HUES6 (cell line): ENCODE data around the gene C1orf105.

Experiments used
- H3K27ac ChIP-seq: 2 replicates; pipeline ENCODE4 v1.7.0; 2013; ENCODE audit warnings: low read depth, mild to moderate bottlenecking, low read length, inconsistent platforms
- H3K27me3 ChIP-seq: 2 replicates; pipeline ENCODE4 v1.6.1; 2013; ENCODE audit warnings: low read length; ENCODE audit not compliant: control insufficient read depth, insufficient read depth
- H3K36me3 ChIP-seq: 2 replicates; pipeline ENCODE4 v1.6.1; 2013; ENCODE audit warnings: low read length; ENCODE audit not compliant: control insufficient read depth, insufficient read depth
- H3K4me1 ChIP-seq: 2 replicates; pipeline ENCODE4 v1.6.1; 2013; ENCODE audit warnings: low read length; ENCODE audit not compliant: control insufficient read depth, insufficient read depth
- H3K4me3 ChIP-seq: 2 replicates; pipeline ENCODE4 v1.5.1; 2013; ENCODE audit warnings: low read depth, low read length
- H3K9ac ChIP-seq: one replicate; pipeline ENCODE4 v1.6.1; 2013; ENCODE audit warnings: mild to moderate bottlenecking, low read length
- H3K9me3 ChIP-seq: 2 replicates; pipeline ENCODE4 v1.6.1; 2013; ENCODE audit warnings: low read depth, low read length; ENCODE audit not compliant: control insufficient read depth, insufficient read depth

Gene C1orf105

DNA sequence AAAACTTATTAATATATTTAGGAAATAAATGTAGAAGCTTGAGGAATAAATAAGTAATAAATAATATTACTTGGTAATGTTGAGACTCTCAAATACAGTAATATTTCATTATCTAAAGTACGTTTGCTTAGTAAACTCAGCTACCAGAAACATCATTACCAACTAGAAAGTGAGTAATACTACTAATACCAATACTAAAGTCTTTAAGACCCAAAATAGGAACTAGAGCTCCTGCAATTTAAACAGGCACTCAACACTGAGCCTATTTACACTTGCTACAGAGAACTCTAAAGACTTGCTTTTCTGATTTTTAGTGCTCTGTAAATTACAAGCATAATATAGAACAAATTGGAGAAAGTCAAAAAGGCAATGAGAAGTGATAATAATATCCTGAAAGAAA is 13.5 kb upstream of the C1orf105 start:
- H3K4me1 ChIP-seq, result no peaks in the 10 kb centered on the region
- no peaks in the 10 kb centered on the region for H3K9me3 ChIP-seq
- no peak overlapping the region for H3K27ac ChIP-seq
- H3K27me3 ChIP-seq, result no peaks in the 10 kb centered on the region
- H3K4me3 ChIP-seq, result no peak overlapping the region
- no peaks in the 10 kb centered on the region for H3K36me3 ChIP-seq
- no peak overlapping the region for H3K9ac ChIP-seq

DNA sequence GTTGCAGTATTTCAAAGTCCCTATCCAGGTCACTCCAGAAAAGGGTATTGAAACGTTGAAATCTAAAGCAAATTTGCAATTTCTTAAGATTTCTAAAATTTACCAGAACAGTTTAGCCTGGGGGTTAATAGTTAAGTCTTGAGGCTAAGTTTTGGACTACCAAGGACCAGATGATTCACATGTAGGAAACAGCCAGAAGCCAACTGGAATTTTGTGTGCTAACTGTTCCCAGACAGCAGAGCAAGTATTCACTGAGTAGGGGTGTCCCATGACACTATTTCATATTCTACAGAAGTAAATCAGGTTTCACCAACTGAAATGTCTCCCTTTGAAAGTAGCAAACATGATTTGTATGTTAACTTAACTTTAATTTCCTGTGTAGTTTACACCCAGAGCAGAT is 11.5 kb upstream of the C1orf105 start:
- Histone ChIP-seq H3K9ac (no peak overlapping the region), H3K36me3 (no peaks in the 10 kb centered on the region), H3K4me1 (no peaks in the 10 kb centered on the region), H3K4me3 (no peak overlapping the region), H3K27ac (no peak overlapping the region), H3K27me3 (no peaks in the 10 kb centered on the region), H3K9me3 (no peaks in the 10 kb centered on the region)

DNA sequence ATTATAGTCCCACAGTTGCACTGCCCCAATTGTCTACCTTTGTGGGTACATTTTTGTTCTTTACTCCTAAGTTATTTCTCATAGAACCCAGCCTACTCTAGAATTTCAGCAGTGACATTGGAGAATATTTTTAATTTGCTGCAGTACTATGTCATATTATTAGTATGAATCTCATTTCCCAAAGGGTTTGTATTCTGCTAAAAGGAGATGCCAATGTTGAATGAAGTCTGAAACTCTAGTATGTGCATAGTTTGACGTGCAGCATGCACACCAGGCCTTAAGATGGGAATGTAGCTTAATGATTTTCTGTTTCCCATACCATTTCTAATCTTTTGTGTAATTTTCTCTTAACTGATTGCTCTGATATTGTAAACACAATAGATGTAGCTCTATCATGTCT is 10.5 kb upstream of the C1orf105 start:
- Histone ChIP-seq H3K36me3 (no peaks in the 10 kb centered on the region), H3K27me3 (no peaks in the 10 kb centered on the region), H3K4me1 (no peaks in the 10 kb centered on the region), H3K4me3 (no peak overlapping the region), H3K27ac (no peak overlapping the region), H3K9me3 (no peaks in the 10 kb centered on the region), H3K9ac (no peak overlapping the region)

DNA sequence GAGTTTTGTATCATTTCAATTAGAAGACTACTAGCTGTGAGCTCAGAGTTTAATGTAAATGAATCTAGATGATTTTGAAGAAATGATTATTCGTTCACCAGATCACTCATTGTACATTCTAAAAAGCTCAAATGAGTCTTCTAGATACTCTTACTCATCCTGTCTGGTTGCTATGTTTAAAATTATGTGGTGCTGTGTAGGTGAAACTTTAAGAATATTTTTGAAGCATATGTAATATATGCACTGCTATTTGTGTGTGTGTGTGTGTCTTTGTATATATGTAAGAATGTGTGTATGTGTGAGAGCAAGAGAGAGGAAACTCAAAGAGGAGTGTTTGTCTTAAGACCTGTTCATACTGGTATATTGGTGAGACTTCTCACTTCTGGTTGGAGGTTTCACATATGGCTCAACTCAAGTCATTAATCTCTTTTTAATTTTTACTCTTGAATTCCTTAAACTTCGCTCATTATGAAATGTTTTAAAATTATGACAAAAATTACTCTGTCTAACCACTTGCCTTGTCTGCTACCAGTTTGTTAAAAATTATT is 8.6 kb upstream of the C1orf105 start:
- Histone ChIP-seq H3K36me3 (no peaks in the 10 kb centered on the region), H3K27ac (no peak overlapping the region), H3K4me3 (no peak overlapping the region), H3K27me3 (no peaks in the 10 kb centered on the region), H3K4me1 (no peaks in the 10 kb centered on the region), H3K9me3 (no peaks in the 10 kb centered on the region), H3K9ac (no peak overlapping the region)

DNA sequence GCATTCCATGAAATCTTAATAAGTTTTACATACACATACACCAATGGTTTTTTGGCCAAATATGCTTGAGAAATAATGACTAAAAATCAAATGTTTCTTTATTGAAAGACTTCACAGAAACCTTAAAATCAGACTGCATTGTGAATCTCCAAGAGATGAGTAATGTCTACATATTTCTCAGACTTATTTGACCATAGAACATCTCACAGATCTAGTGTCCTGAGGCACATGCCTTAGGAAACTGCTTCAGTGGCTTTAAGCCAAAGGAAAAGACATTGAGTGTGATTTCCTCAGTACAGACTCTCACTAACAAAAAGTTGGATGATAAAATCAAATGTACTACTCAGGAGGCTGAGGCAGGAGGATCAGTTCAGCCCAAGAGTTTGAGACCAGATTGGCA is 6.2 kb upstream of the C1orf105 start:
- Histone ChIP-seq H3K4me1 (peaks cover 10% of the 10 kb centered on the region), H3K9ac (no peak overlapping the region), H3K9me3 (no peaks in the 10 kb centered on the region), H3K4me3 (no peak overlapping the region), H3K27ac (no peak overlapping the region), H3K36me3 (no peaks in the 10 kb centered on the region), H3K27me3 (no peaks in the 10 kb centered on the region)

DNA sequence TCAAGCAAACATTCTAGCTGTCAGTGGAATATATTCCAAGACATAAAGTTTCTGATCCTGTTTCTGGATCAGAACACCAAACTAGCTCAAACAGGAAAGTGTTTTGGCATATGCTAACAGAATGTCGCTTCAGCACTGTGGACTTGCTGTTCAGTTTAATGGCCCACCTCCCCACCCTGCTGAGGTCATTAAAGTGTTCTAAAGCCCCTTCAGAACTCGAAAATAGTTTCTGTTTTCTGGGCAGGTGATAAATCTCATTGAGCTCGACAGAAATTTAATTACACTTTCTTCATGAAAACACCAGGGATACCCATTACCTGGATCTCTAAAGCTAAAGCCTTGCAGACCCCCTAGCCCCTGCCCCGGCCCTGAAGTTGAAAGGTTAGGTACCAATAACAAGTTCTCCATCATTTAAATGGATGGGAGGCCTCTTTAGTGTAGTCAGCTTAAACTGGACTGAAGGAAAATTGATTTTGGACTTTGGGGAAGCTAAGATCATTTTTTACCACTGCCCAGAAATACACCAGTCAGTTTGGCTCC is 3.9 kb upstream of the C1orf105 start:
- H3K36me3 ChIP-seq, result no peaks in the 10 kb centered on the region
- H3K4me3 ChIP-seq, result no peak overlapping the region
- no peak overlapping the region for H3K27ac ChIP-seq
- peaks cover 10% of the 10 kb centered on the region for H3K4me1 ChIP-seq
- no peaks in the 10 kb centered on the region for H3K9me3 ChIP-seq
- no peak overlapping the region for H3K9ac ChIP-seq
- H3K27me3 ChIP-seq, result no peaks in the 10 kb centered on the region

DNA sequence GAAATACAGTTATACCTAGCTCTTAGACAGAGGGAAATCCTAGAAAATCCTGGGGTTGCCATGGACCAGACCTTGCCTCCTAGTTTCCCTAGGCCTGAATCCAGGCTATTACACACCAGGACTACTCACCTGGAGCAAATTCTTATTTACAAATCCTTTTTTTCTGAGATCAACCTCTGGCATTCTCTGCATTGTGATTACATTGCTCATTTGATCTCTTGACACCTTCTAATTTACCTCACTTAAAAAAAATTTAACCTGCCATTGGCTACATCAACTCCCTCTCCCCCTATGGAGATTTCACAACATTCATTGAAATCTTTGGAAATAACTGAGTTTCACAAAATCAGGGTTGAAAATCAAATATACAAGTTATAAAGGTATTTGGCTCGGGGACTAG is 2.9 kb upstream of the C1orf105 start:
- peaks cover 16% of the 10 kb centered on the region for H3K4me1 ChIP-seq
- peak overlapping the region; percentile 56 for H3K27ac ChIP-seq
- no peaks in the 10 kb centered on the region for H3K9me3 ChIP-seq
- no peak overlapping the region for H3K9ac ChIP-seq
- no peak overlapping the region for H3K4me3 ChIP-seq
- H3K27me3 ChIP-seq, result no peaks in the 10 kb centered on the region
- no peaks in the 10 kb centered on the region for H3K36me3 ChIP-seq

DNA sequence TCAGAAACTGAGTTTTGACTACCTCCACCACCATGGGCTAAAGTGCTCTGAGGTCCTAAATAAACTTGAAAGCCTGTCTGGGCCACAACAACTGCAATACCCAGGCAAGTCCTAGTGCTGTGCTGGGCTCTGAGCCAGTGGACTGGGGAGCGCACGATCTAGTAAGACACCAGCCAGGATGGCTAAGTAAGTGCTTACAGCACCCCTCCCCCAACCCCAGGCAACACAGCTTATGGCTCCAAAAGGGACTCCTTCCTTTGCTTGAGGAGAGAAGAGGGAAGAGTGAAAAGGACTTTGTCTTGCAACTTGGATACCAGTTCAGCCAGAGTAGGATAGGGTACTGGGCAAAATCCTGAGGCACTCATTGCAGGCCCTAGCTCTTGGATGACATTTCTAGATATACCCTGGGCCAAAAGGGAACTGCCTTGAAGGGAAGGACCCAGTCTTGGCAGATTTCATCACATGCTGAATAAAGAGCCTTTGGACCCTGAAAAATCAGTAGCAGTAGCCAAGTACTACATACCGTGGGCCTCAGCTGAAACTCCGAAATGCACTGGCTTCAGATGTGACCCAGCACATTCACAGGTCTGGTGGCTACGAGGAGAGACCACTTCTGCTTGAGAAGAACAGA is 1.6 kb downstream of the C1orf105 start:
- Histone ChIP-seq H3K9me3 (no peaks in the 10 kb centered on the region), H3K36me3 (no peaks in the 10 kb centered on the region), H3K27ac (no peak overlapping the region), H3K4me3 (no peak overlapping the region), H3K9ac (no peak overlapping the region), H3K27me3 (no peaks in the 10 kb centered on the region), H3K4me1 (peaks cover 21% of the 10 kb centered on the region)

DNA sequence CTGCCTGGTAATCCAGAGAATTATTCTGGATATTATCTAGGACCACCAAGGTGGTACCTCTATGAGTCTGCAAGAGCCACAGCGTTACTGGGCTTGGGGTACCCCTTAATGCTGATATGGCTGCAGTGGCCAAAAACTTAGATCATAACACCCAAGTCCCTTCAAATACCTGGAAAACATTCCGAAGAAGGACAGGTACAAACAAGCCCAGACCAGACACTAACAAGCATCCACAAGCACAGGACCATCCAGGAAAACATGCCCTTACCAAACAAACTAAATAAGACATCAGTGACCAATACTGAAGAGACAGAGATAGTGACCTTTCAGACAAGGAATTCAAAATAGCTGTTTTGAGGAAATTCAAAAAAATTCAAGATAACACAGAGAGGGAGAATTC is 2.9 kb downstream of the C1orf105 start:
- H3K9me3 ChIP-seq, result no peaks in the 10 kb centered on the region
- no peaks in the 10 kb centered on the region for H3K36me3 ChIP-seq
- H3K27ac ChIP-seq, result no peak overlapping the region
- H3K9ac ChIP-seq, result no peak overlapping the region
- H3K4me1 ChIP-seq, result peaks cover 13% of the 10 kb centered on the region
- H3K4me3 ChIP-seq, result no peak overlapping the region
- no peaks in the 10 kb centered on the region for H3K27me3 ChIP-seq

DNA sequence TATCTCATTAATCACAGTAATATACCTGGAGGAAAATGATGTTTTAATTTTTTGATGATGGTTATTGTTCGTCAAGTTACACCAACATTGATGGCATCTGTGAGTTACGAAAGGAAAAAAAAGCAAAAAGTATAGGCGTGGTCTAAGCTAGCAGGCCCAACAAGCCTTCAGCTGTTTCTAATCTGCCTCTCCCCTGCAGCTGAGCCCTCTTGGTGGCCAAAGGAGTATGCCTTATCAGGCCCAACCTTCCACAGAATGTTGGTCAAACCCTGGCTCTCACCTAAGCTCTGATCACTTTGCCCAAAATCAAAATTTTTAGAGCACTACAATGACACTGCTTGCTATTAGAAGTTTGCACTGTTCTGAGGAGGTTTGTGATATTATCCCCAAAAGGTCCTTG is 4.9 kb downstream of the C1orf105 start:
- Histone ChIP-seq H3K27me3 (no peaks in the 10 kb centered on the region), H3K9ac (no peak overlapping the region), H3K9me3 (no peaks in the 10 kb centered on the region), H3K4me3 (no peak overlapping the region), H3K36me3 (no peaks in the 10 kb centered on the region), H3K4me1 (peaks cover 24% of the 10 kb centered on the region), H3K27ac (no peak overlapping the region)

DNA sequence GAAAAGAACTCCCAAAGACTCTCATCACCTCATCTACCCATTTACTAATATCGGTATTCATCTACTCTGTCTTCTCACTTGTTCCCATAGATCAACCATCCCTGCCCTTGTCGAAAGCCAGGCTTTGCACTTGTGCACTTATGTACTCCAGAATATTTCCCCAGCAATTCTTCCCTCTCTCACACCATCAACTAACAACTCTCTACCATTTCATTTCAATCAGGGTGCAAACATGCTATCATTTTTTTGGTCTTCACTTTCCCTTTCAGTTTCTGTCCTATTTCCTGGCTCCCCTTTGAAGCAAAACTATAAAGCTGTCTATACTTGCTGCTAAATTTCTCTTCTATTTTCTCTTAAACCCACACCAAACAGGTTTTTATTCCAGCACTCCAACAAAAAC is 6.7 kb downstream of the C1orf105 start:
- H3K9me3 ChIP-seq, result no peaks in the 10 kb centered on the region
- H3K9ac ChIP-seq, result no peak overlapping the region
- H3K27ac ChIP-seq, result no peak overlapping the region
- no peaks in the 10 kb centered on the region for H3K36me3 ChIP-seq
- peaks cover 27% of the 10 kb centered on the region for H3K4me1 ChIP-seq
- H3K4me3 ChIP-seq, result no peak overlapping the region
- H3K27me3 ChIP-seq, result no peaks in the 10 kb centered on the region
